ENCODE data around the gene UMODL1.

Gene UMODL1

DNA sequence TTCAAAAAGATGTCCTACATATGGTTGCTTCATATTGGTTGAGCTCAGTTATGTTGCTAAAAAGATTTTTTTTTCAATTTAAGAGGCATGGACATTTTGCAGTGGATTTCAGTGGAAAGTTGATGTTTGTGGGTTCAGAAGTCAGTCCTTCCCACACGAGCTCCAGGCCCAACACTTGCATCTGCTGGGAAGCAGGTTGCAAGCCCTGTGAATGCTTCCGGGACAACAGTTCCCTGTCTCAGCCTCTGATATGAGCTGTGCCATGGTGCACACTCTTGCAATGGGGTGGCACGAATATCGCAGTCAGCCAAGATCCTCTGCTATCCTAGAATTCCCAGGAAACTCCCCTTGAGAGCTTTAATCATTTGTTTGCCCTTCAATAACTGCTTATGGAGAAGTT is 117.5 kb downstream of the UMODL1 start:
- no peak for DNase-seq (ENCODE audit: low read depth, low spot score)

DNA sequence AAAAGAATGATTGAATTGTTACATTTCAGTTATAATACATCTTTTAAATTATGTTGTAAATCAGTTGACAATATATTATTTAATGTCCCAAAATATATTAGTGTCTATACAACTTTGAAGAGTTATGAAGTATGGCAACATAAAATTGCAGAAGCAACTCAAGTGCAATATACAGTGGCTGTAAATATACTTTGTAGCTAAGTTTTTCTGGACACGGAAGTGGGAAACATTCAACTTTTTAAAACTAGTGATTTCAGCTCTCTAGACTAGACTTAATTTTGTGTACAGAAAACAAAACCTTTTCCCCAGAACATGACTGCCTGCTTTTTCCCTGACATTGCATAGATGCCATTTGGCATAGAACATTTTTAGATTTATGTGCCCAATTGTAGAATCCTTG is 118.3 kb downstream of the UMODL1 start:
- no peak for DNase-seq (ENCODE audit: low read depth, low spot score)

DNA sequence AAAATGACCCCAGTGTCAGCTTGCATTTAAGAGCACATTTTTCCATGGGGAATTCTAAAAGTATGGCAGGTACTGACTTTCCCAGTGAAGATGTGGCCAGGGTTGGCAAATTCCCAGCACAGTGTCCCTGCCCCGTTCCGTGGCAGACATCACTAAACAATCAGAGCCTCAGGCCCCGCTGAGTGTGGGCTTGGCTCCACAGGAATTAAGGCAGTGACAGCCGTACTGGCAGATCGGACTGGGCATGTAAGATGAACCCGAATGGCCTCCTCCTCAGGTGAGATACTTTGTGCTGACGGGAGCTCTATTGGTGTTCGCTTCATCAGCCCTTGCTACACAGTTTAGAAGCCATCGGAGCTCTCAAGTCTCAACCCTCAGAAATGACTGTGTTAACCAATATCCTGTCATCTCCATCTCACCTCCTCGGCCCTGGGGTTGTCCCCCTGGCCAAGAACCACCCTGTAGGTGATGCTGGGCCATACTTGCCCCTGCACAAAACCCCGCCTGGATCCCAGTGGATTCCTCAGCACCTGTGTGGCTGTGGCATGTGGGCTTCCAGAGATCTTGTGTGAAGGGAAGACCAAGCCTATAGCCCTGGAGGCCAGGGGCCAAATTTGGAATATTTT is 118.9 kb downstream of the UMODL1 start:
- no peak for DNase-seq (ENCODE audit: low read depth, low spot score)

DNA sequence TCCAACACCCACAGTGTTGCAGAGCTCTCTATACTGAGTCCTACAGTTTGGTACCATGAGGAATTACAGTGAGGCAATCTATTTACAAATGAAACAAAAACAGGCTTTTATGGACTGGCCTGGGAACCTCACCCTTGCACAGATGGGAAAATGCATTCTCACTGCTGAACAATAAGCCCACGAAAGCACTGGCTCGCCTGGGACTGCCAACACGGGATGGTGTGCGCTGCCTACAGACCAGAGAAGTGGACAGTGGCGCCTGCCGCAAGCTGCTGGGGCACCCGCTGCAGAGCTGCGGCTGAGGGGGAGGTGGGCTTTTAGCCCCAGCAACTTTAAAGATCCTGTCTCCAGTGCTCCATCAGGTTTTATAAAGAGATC is 119.4 kb downstream of the UMODL1 start:
- DNase-seq (ENCODE audit: low read depth, low spot score), result no peak

DNA sequence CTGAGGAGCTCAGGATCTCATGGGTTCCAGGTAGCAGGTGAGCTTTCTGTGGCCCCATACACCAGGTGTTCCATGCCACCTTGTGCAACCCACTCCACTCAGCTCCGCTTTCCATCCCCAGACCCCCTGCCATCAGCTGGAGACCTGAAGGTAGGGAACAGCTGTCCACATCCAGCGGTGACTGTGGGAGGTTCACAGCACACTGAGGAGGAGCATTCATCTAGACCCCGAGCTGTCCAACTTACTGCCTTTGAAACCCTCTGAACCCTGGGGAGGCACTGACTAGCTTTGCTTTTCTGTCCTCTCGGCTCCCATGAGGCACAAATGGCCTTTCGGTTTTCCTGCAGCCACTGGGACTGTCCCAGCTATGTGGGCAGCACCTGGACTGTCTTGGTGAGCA is 119.9 kb downstream of the UMODL1 start:
- no peak for DNase-seq (ENCODE audit: low read depth, low spot score)

DNA sequence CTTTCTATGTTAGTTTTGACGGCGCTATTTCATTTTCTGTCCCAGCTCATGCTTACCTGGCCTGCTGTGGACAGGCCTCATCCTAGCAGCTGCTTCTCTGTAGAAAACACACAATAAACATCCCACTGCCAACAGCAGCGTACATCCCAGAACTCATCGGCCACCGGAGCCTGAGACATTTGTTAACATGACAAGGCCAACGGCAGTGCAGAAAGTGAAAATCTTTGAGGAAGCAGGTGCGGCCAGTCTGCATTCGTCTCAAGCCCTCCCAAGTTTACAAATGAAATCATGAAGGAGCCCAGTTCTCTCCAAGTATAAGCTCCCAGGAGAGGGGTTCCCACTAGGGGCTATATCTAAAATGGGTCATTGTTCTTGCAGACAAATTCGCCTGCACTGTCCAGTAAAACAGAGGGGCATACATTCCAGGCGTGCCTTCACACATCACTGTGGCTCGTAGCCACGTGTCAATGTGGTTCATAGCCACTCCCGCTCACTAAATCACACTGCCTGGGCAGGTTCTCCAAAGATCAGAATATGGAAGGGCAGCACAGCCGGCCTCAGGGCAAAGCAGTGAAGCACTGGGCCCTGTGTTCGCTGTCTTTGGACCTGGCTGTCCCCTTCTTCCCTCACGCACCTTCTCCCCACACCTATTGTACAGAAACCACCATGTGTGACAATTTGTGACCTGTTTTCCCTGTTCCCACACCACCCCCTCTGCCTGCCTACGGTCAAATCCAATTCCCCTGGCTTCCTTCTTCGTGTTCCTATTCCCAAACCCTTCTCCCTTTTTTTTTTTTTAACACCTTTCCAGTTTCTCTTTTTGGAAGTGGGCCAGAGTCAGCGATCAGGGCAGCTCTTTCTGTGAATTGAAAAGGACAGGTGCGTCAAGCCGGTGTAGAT is 120.8 kb downstream of the UMODL1 start:
- DNase-seq (ENCODE audit: low read depth, low spot score), result no peak
